GM12873 (cell line): ENCODE measurements around the gene DENND1A.

Source experiments
- CTCF ChIP-seq: IDR thresholded peaks from 2 replicates; pipeline ENCODE4 v1.5.1; 2012; ENCODE audit warnings: low read depth, mild to moderate bottlenecking, moderate library complexity, low read length, control low read depth; ENCODE audit not compliant: insufficient read depth; ENCODE audit errors: missing control alignments

DENND1A gene

DNA sequence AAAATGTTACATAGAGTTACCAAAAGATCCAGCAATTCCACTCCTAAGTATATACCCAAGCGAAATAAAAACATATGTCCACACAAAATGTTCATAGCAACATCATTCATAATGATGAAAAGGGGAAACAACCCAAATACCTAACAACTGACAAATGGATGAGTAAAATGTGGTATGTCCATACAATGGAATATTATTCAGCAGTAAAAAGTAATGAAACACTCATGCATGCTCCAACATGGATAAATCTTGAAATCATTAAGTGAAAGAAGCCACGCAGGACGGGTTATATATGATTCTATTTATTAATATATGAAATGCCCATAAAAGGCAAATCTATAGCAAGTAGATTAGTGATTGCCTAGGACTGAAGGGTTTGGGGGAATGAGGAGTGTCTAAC, 6.0 kb downstream of the DENND1A start:
- no peak for TF ChIP-seq CTCF

DNA sequence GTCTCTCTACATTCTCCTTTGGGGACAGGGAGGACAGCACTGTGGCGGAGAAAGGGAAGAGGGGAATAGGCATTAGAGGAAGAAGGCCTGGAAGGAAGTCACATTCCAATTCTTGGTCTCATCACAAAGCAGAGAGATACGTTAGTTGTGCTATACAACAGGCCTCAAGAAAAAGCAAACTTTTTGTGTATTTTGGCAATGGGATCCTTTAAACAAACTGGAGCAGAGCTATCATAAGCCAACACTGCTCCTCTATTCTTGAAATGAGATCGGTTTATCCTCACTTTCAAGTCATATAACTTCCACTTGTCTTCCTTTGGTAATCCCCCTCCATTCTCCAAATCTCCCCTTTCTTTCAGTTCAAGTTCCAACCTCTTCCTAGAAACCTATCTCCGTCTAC, 6.5 kb downstream of the DENND1A start:
- TF ChIP-seq CTCF: no peak

- TF ChIP-seq CTCF: no peak
Measured at GRCh38 chr9:123922911-123923310, 7.0 kb downstream of the DENND1A start.

DNA sequence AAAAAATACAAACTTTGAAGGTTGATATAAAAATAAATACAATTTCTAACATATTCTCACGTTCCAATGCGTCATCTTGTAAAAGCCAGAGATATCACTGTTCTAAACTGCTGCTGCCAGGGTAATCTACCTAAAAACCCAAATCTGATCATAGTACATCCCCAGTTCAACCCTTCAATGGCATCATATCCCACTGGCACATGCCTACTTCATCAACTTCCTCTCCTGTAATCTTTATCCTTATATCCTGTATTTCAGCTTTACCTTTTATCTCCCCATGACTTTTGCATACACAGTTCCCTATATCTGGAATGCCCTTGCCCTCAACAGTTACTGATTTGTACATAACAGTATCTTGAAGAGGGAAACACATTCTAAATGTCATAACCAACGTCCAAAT, 7.5 kb downstream of the DENND1A start:
- no peak for TF ChIP-seq CTCF

DNA sequence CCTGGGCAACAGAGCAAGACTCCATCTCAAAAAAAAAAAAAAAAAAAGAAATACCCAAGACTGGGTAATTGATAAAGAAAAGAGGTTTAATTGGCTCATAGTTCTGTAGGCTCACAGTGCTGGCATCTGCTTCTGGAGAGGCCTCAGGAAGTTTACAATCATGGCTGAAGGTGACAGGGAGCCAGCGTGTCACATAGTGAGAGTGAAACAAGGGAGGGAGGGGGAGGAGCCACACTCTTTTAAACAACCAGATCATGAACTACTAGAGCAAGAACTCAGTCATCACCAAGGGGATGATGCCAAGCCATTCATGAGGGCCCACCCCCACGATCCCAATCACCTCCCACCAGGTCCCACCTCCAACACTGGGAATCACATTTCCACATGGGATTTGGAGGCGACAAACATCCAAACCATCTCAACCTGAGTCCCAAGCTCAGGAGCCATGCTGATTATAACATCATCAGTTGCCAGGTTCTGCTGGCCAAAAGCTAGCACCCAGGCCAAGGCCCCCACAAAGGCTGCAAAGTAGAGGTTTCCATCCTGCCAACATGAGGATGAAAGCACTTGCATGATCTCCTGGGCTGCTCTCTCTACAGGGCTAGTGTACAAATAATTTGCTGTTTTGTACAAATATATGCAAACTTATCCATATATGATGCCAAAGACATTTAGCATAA, 15.3 kb downstream of the DENND1A start:
- TF ChIP-seq CTCF: no peak

DNA sequence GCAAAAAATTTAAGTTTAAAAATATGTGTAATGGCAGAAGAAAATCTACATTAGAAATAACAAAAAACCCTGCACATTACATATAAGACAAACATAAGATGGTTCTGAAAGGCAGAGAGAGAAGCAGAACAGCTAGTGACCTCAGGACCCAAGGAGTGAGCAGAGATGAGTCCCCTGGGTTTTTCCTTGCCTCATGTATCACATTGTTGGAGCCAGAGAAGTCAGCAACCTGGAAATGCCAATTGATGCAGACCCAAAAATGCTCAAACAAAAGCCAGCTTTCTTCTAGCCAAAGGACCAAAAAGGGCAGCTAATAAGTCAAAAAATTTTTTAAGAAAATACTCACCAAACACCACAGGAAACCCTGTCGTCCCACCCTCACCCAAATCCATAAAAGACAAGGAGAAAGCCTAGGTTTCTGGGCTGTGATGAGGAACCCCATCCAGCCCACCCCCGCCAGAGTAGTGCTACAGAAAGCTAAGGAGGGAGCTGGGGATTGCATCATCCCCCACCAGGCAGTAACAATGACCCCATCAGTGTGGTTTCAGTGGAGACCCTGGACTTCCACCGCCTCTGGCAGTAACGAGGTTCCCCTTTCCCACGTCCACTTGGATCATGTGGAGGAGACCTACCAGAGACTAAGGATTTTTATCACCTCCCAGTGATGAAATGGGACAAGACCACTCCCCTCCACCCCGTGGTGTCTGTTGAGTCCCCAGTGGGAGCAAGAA, 17.6 kb downstream of the DENND1A start:
- no peak for TF ChIP-seq CTCF

GRCh38 chr9:123911024-123911423, 18.9 kb downstream of the DENND1A start:
- TF ChIP-seq CTCF: no peak
